ENCODE results near the gene SMG7.

SMG7 gene

GRCh38 chr1:183450093-183450492 lies 22.2 kb upstream of the SMG7 start:
- TF ChIP-seq, protein P1, sequence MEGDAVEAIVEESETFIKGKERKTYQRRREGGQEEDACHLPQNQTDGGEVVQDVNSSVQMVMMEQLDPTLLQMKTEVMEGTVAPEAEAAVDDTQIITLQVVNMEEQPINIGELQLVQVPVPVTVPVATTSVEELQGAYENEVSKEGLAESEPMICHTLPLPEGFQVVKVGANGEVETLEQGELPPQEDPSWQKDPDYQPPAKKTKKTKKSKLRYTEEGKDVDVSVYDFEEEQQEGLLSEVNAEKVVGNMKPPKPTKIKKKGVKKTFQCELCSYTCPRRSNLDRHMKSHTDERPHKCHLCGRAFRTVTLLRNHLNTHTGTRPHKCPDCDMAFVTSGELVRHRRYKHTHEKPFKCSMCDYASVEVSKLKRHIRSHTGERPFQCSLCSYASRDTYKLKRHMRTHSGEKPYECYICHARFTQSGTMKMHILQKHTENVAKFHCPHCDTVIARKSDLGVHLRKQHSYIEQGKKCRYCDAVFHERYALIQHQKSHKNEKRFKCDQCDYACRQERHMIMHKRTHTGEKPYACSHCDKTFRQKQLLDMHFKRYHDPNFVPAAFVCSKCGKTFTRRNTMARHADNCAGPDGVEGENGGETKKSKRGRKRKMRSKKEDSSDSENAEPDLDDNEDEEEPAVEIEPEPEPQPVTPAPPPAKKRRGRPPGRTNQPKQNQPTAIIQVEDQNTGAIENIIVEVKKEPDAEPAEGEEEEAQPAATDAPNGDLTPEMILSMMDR (conservative IDR thresholded peaks at IDR 0.05; ENCODE audit: low read depth, low read length), result no peak
- DNase-seq (ENCODE audit: low read depth), result no peak
- H3K4me3 ChIP-seq (ENCODE audit: low read length), result no peak overlapping the region

- no peak overlapping the region for H3K4me3 ChIP-seq (ENCODE audit: low read length)
- DNase-seq (ENCODE audit: low read depth), result no peak
- TF ChIP-seq, protein P1 (conservative IDR thresholded peaks at IDR 0.05; ENCODE audit: low read depth, low read length), result no peak
Observed at GRCh38 chr1:183454377-183454776, 17.9 kb upstream of the SMG7 start.

GRCh38 chr1:183456826-183457225 lies 15.5 kb upstream of the SMG7 start:
- TF ChIP-seq, protein P1 (conservative IDR thresholded peaks at IDR 0.05; ENCODE audit: low read depth, low read length), result no peak
- no peak overlapping the region for H3K4me3 ChIP-seq (ENCODE audit: low read length)
- no peak for DNase-seq (ENCODE audit: low read depth)

- TF ChIP-seq, protein P1 (conservative IDR thresholded peaks at IDR 0.05; ENCODE audit: low read depth, low read length), result no peak
- no peak for DNase-seq (ENCODE audit: low read depth)
Observed at GRCh38 chr1:183457449-183457848, 14.8 kb upstream of the SMG7 start.

GRCh38 chr1:183460596-183460995 lies 11.7 kb upstream of the SMG7 start:
- TF ChIP-seq, protein P1 (conservative IDR thresholded peaks at IDR 0.05; ENCODE audit: low read depth, low read length), result no peak
- no peak for DNase-seq (ENCODE audit: low read depth)

More at GRCh38 chr1:183457449-183457848, 14.8 kb upstream of the SMG7 start:
- no peak overlapping the region for H3K4me3 ChIP-seq (ENCODE audit: low read length)

DNA sequence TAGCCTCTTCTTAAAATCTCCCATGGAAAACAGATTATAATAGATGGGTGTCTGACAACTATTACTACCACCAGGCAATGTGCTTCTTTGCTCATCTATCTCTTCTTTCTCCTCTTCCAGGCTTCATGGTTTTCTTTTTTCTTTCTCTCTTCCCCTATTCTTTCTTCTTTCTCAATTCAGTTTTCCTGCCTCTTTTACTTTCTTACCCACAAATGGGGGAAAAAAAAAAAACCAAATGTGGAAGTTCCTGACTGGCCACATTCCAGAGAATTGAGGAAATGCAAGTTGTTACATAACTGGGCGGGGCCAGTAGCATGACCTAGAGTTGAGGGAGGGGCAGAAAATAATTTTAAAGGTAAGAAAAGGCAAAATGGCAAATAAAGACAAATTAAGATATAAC lies 10.9 kb upstream of the SMG7 start:
- no peak overlapping the region for H3K4me3 ChIP-seq (ENCODE audit: low read length)
- no peak for DNase-seq (ENCODE audit: low read depth)
- TF ChIP-seq, protein P1 (conservative IDR thresholded peaks at IDR 0.05; ENCODE audit: low read depth, low read length), result no peak

More at GRCh38 chr1:183460596-183460995, 11.7 kb upstream of the SMG7 start:
- H3K4me3 ChIP-seq (ENCODE audit: low read length), result no peak overlapping the region

DNA sequence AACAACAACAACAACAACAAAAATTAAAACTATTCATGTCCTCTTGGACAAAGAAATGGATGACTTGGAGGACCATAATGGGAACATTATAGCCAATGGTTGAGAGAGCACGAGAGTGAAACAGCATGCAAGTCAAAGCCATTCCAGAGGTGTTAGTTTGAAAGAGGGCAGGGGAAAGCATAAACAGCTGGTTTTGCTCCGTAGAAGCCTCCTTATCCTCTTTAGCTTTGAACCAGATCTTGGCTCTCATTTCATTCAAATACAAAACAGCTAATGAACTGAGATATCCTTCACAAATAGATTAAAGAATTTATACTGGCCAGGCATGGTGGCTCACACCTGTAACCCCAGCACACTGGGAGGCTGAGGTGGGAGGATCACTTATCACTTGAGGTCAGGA lies 8.7 kb upstream of the SMG7 start:
- H3K4me3 ChIP-seq (ENCODE audit: low read length), result no peak overlapping the region
- TF ChIP-seq, protein P1 (conservative IDR thresholded peaks at IDR 0.05; ENCODE audit: low read depth, low read length), result no peak
- DNase-seq (ENCODE audit: low read depth), result no peak
